ENCODE measurements around the gene CAMKV. TPM values are rescaled to one million over a fixed set of nuclear protein-coding genes. Genes with fewer than 3 reads are reported as not detected.

Gene CAMKV
- polyA plus RNA-seq, 1 of the 3 experiments (the other 2 are of a cell fraction): 0.53 TPM

- CTCF ChIA-PET: no interaction called here
These were observed 10.0 kb downstream of the CAMKV start for GRCh38 chr3:49859576-49860305.

More at GRCh38 chr3:49859576-49860305, 10.0 kb downstream of the CAMKV start:
- no peaks in the 10 kb centered on the region for H3K36me3 ChIP-seq (replicated peaks in 1 of 2; ENCODE audit: control insufficient read depth in 1 of 2, insufficient read depth in 2 of 2, low read length in 1 of 2)
- H3K4me3 ChIP-seq (ENCODE audit: low read depth in 2 of 2, low read length in 1 of 2): no peak overlapping the region
- H3K9me2 ChIP-seq: no peaks in the 10 kb centered on the region
- WGBS (ENCODE audit: low lambda C conversion rate): 53% methylated on average over 6 of the region's 12 CpGs
- no peak overlapping the region for H3K9ac ChIP-seq
- H3K4me2 ChIP-seq: no peak overlapping the region
- POLR2A ChIA-PET: no interaction called here
- H3K9me3 ChIP-seq: no peaks in the 10 kb centered on the region
- H4K20me1 ChIP-seq (ENCODE audit: insufficient read depth): no peaks in the 10 kb centered on the region
- no peak overlapping the region for H3K27ac ChIP-seq (ENCODE audit: low read depth in 2 of 2, low read length in 1 of 2)
- H3K4me1 ChIP-seq (ENCODE audit: control insufficient read depth in 1 of 2, insufficient read depth in 2 of 2, low read depth in 1 of 2, low read length in 1 of 2): peaks cover 0 to 14% of the 10 kb centered on the region in 2 experiments; a peak in 1 of 4 replicates
- H3K27me3 ChIP-seq (ENCODE audit: insufficient read depth): 0 out of 2 replicates have a peak, but pooled peaks cover 19% of the 10 kb centered on the region
- H2AFZ ChIP-seq (ENCODE audit: low read depth): no peak overlapping the region
- TF ChIP-seq RXRA (IDR thresholded peaks at IDR 0.05; ENCODE audit: borderline replicate concordance, low read depth) (no peak), TCF12 (IDR thresholded peaks at IDR 0.05) (no peak), SMC3 (IDR thresholded peaks at IDR 0.05; ENCODE audit: low read depth, low read length) (no peak), ELF1 (IDR thresholded peaks at IDR 0.05) (no peak), RCOR1 (IDR thresholded peaks at IDR 0.05; ENCODE audit: low read length) (no peak), NRF1 (IDR thresholded peaks at IDR 0.05; ENCODE audit: low read depth, low read length) (no peak), REST (IDR thresholded peaks at IDR 0.05; ENCODE audit: low read depth, low read length) (no peak), FOXM1 (IDR thresholded peaks at IDR 0.05; ENCODE audit: low read depth) (no peak)
- TF ChIP-seq, protein P1, sequence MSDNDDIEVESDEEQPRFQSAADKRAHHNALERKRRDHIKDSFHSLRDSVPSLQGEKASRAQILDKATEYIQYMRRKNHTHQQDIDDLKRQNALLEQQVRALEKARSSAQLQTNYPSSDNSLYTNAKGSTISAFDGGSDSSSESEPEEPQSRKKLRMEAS (IDR thresholded peaks at IDR 0.05; ENCODE audit: low read depth): no peak
- no peaks in the 10 kb centered on the region for H3F3A ChIP-seq (replicated peaks; ENCODE audit: insufficient read depth)
- DNase-seq: no peak
- peaks cover 16% of the 10 kb centered on the region for H3K79me2 ChIP-seq (ENCODE audit: insufficient read depth)
